Kidney epithelial cell (primary cell): ENCODE measurements around the gene NUP188. TPM values are rescaled to one million over a fixed set of nuclear protein-coding genes. Genes with fewer than 3 reads are reported as not detected.

Experiments
- DNase-seq: peaks from one replicate; pipeline ENCODE4 v3.0.0-alpha.2; 2010; ENCODE audit warnings: low read depth
- H3K27me3 ChIP-seq: 2 replicates; pipeline ENCODE4 v1.6.0; 2011; ENCODE audit warnings: low read length; ENCODE audit not compliant: control insufficient read depth, insufficient read depth
- H3K36me3 ChIP-seq: 2 replicates; pipeline ENCODE4 v1.5.1; 2011; ENCODE audit warnings: low read length; ENCODE audit not compliant: control insufficient read depth, insufficient read depth
- H3K4me3 ChIP-seq: 2 replicates; pipeline ENCODE4 v1.5.1; 2011; ENCODE audit warnings: low read depth, mild to moderate bottlenecking, control low read depth, low read length
- CTCF ChIP-seq: IDR thresholded peaks from 2 replicates; pipeline ENCODE4 v1.5.1; 2011; ENCODE audit warnings: mild to moderate bottlenecking, moderate library complexity, low read length, control low read depth, inconsistent platforms; ENCODE audit not compliant: insufficient read depth, poor library complexity, severe bottlenecking
- total RNA-seq: library from RNA; depleted of rRNA; stranded (reverse); fragments of >200 nt; gene quantifications from 2 replicates; pipeline ENCODE4 v1.2.3, GENCODE V29; 2015

NUP188 gene
- total RNA-seq, 1 donor from 2014 or later: 35.5 TPM

GRCh38 chr9:129006328-129007034, 59.0 kb downstream of the NUP188 start:
- Histone ChIP-seq H3K27me3 (no peaks in the 10 kb centered on the region), H3K4me3 (no peak overlapping the region), H3K36me3 (peaks cover 7% of the 10 kb centered on the region)
- peak; percentile 97 for TF ChIP-seq CTCF
- DNase-seq: no peak

GRCh38 chr9:129007035-129007765, 59.7 kb downstream of the NUP188 start:
- H3K4me3 ChIP-seq: no peak overlapping the region
- DNase-seq: no peak
- H3K27me3 ChIP-seq: no peaks in the 10 kb centered on the region
- no peak for TF ChIP-seq CTCF
- H3K36me3 ChIP-seq: peaks cover 4% of the 10 kb centered on the region

- Histone ChIP-seq H3K36me3 (peaks cover 4% of the 10 kb centered on the region), H3K27me3 (no peaks in the 10 kb centered on the region), H3K4me3 (no peak overlapping the region)
- no peak for TF ChIP-seq CTCF
- no peak for DNase-seq
These were observed 60.4 kb downstream of the NUP188 start for GRCh38 chr9:129007766-129008468.

- Histone ChIP-seq H3K36me3 (peaks cover 3% of the 10 kb centered on the region), H3K4me3 (no peak overlapping the region), H3K27me3 (no peaks in the 10 kb centered on the region)
- TF ChIP-seq CTCF: no peak
- DNase-seq: no peak
These were observed 61.0 kb downstream of the NUP188 start for GRCh38 chr9:129008469-129008965.

GRCh38 chr9:129008986-129009583, 61.6 kb downstream of the NUP188 start:
- Histone ChIP-seq H3K27me3 (no peaks in the 10 kb centered on the region), H3K4me3 (no peak overlapping the region), H3K36me3 (peaks cover 3% of the 10 kb centered on the region)
- DNase-seq: no peak
- TF ChIP-seq CTCF: no peak
